ENCODE data around the gene BPI.
"Not testable (repeated sequence)": the region's sequence is repeated elsewhere in the genome, so short reads cannot be mapped to it uniquely, and the experiment has no call there.

The BPI gene

GRCh38 chr20:38357653-38358207 is 53.8 kb downstream of the BPI start:
- no peak for DNase-seq (ENCODE audit: low read depth in 1 of 2, low spot score in 1 of 2)

- no peak for DNase-seq (ENCODE audit: low read depth in 1 of 2, low spot score in 1 of 2)
Measured at GRCh38 chr20:38358556-38358955, 54.6 kb downstream of the BPI start.

- DNase-seq (ENCODE audit: low read depth in 1 of 2, low spot score in 1 of 2) = no peak
Measured at GRCh38 chr20:38363004-38363747, 59.2 kb downstream of the BPI start.

GRCh38 chr20:38369389-38369788 is 65.4 kb downstream of the BPI start:
- no peak for DNase-seq (ENCODE audit: low read depth in 1 of 2, low spot score in 1 of 2)

- DNase-seq (ENCODE audit: low read depth in 1 of 2, low spot score in 1 of 2) = no peak
Measured at GRCh38 chr20:38372806-38373205, 68.8 kb downstream of the BPI start.

- DNase-seq (ENCODE audit: low read depth in 1 of 2, low spot score in 1 of 2) = no peak
Measured at GRCh38 chr20:38373231-38373867, 69.4 kb downstream of the BPI start.

- DNase-seq (ENCODE audit: low read depth in 1 of 2, low spot score in 1 of 2) = no peak
Measured at GRCh38 chr20:38373898-38374297, 69.9 kb downstream of the BPI start.

GRCh38 chr20:38377039-38377685 is 73.2 kb downstream of the BPI start:
- no peak for DNase-seq (ENCODE audit: low read depth in 1 of 2, low spot score in 1 of 2)

- DNase-seq (ENCODE audit: low read depth in 1 of 2, low spot score in 1 of 2) = not testable (repeated sequence)
Measured at GRCh38 chr20:38377838-38378237, 73.9 kb downstream of the BPI start.

GRCh38 chr20:38383147-38383546 is 79.2 kb downstream of the BPI start:
- DNase-seq (ENCODE audit: low read depth in 1 of 2, low spot score in 1 of 2) = no peak

GRCh38 chr20:38386004-38386403 is 82.0 kb downstream of the BPI start:
- no peak for DNase-seq (ENCODE audit: low read depth in 1 of 2, low spot score in 1 of 2)

GRCh38 chr20:38386851-38387250 is 82.9 kb downstream of the BPI start:
- DNase-seq (ENCODE audit: low read depth in 1 of 2, low spot score in 1 of 2) = no peak
